Hepatocyte (in vitro differentiated cells): ENCODE data around the gene MEIS2. TPM values are rescaled to one million over a fixed set of nuclear protein-coding genes. Genes with fewer than 3 reads are reported as not detected.

ENCODE experiments used
- DNase-seq: peaks from one replicate; pipeline ENCODE4 v3.0.0-alpha.2; 2016; ENCODE audit warnings: low spot score
- H2AFZ ChIP-seq: fragments of 200-600 bp; sonication (generic); 2 replicates; pipeline ENCODE4 v1.6.0; 2016; ENCODE audit warnings: antibody characterized with exemption, mild to moderate bottlenecking
- H3K27ac ChIP-seq: fragments of 200-600 bp; sonication (generic); 2 replicates; pipeline ENCODE4 v1.5.1; 2016; ENCODE audit warnings: mild to moderate bottlenecking
- H3K27me3 ChIP-seq: fragments of 200-600 bp; sonication (generic); 2 replicates; pipeline ENCODE4 v1.6.1; 2016
- H3K36me3 ChIP-seq: fragments of 200-600 bp; sonication (generic); replicated peaks from 2 replicates; pipeline ENCODE4 v1.5.1; 2016; ENCODE audit warnings: low read depth; ENCODE audit not compliant: insufficient read depth
- H3K4me1 ChIP-seq: fragments of 200-600 bp; sonication (generic); 2 replicates; pipeline ENCODE4 v1.5.1; 2016; ENCODE audit warnings: mild to moderate bottlenecking, moderate library complexity; ENCODE audit not compliant: insufficient read depth
- H3K4me2 ChIP-seq: fragments of 200-600 bp; sonication (generic); 2 replicates; pipeline ENCODE4 v1.6.0; 2016
- H3K4me3 ChIP-seq: fragments of 200-600 bp; sonication (generic); 2 replicates; pipeline ENCODE4 v1.5.1; 2016; ENCODE audit warnings: mild to moderate bottlenecking
- H3K79me2 ChIP-seq: fragments of 200-600 bp; sonication (generic); 2 replicates; pipeline ENCODE4 v1.6.0; 2017; ENCODE audit warnings: mild to moderate bottlenecking
- H3K9me2 ChIP-seq: fragments of 200-600 bp; sonication (generic); replicated peaks from 2 replicates; pipeline ENCODE4 v1.6.0; 2017; ENCODE audit warnings: mild to moderate bottlenecking; ENCODE audit not compliant: insufficient read depth
- H3K9me3 ChIP-seq: fragments of 200-600 bp; sonication (generic); 2 replicates; pipeline ENCODE4 v1.5.1; 2016; ENCODE audit warnings: low read depth, mild to moderate bottlenecking
- H4K20me1 ChIP-seq: fragments of 200-600 bp; sonication (generic); 2 replicates; pipeline ENCODE4 v1.6.0; 2016; ENCODE audit warnings: mild to moderate bottlenecking; ENCODE audit not compliant: insufficient read depth, poor library complexity, severe bottlenecking
- EZH2 ChIP-seq: fragments of 200-600 bp; sonication (generic); IDR thresholded peaks from 2 replicates; pipeline ENCODE4 v1.6.1; 2016; ENCODE audit warnings: antibody characterized with exemption, mild to moderate bottlenecking, borderline replicate concordance
- EZH2phosphoT487 ChIP-seq: fragments of 200-600 bp; sonication (generic); IDR thresholded peaks from one replicate; pipeline ENCODE4 v1.6.1; 2018; ENCODE audit warnings: antibody characterized with exemption, mild to moderate bottlenecking, low read depth, moderate library complexity; ENCODE audit not compliant: unreplicated experiment, severe bottlenecking
- whole genome bisulfite sequencing: methylation state at CpG from one replicate; pipeline ENCODE4 v1.1.6; 2016; ENCODE audit warnings: low lambda C conversion rate; ENCODE audit errors: missing lambda C conversion rate; 5-methylcytosine and 5-hydroxymethylcytosine counted together
- polyA plus RNA-seq: library from polyadenylated mRNA; unstranded; fragments of >200 nt; fragmentation: Nextera tagmentation; extraction: Ambion mirVana; gene quantifications from 2 replicates; pipeline ENCODE4 v1.2.1, GENCODE V29; 2016
- total RNA-seq: library from RNA; depleted of rRNA; stranded (reverse); fragments of >200 nt; gene quantifications from 2 replicates; pipeline ENCODE4 v1.2.3, GENCODE V29; 2014
- TF ChIP-seq, protein P1 (sequence below): fragments of 200-600 bp; sonication (generic); IDR thresholded peaks from 2 replicates; pipeline ENCODE4 v1.5.1; 2016; ENCODE audit warnings: antibody characterized with exemption, mild to moderate bottlenecking; ENCODE audit not compliant: poor library complexity

Gene MEIS2
- total and polyA plus RNA-seq, 2 experiments from 2014 or later, result 20.6 to 33.5 TPM

DNA sequence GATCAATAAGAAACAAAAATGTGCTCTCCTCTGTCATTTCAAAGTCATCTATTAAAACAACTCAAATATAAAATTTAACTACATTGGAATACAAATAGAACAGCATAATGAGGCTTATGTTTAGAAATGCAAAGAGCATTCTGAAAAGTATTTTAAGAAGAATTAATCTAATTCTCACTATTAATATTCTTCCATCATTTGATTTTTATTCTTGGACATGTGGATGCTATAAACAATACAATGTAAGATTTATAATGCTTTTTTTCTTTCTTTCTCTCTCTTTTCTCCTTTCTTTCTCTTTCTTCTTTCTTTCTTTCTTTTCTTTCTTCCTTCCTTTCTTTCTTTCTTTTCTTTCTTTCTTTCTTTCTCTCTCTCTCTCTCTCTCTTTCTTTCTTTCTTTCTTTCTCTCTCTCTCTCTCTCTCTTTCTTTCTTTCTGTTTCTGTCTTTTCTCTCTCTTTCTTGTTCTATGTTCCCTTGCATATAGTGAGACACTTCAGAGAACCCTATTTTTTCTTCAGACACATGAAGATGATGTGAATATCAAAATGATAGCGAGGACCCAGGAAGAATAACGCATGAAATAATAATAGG, 32.6 kb upstream of the MEIS2 start:
- H4K20me1 ChIP-seq, result no peaks in the 10 kb centered on the region
- no peak overlapping the region for H3K4me3 ChIP-seq
- TF ChIP-seq, protein P1, sequence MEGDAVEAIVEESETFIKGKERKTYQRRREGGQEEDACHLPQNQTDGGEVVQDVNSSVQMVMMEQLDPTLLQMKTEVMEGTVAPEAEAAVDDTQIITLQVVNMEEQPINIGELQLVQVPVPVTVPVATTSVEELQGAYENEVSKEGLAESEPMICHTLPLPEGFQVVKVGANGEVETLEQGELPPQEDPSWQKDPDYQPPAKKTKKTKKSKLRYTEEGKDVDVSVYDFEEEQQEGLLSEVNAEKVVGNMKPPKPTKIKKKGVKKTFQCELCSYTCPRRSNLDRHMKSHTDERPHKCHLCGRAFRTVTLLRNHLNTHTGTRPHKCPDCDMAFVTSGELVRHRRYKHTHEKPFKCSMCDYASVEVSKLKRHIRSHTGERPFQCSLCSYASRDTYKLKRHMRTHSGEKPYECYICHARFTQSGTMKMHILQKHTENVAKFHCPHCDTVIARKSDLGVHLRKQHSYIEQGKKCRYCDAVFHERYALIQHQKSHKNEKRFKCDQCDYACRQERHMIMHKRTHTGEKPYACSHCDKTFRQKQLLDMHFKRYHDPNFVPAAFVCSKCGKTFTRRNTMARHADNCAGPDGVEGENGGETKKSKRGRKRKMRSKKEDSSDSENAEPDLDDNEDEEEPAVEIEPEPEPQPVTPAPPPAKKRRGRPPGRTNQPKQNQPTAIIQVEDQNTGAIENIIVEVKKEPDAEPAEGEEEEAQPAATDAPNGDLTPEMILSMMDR, result no peak
- TF ChIP-seq EZH2phosphoT487 (no peak), EZH2 (no peak)
- no peak overlapping the region for H3K27ac ChIP-seq
- no peak overlapping the region for H2AFZ ChIP-seq
- no peak for DNase-seq
- H3K4me1 ChIP-seq, result no peaks in the 10 kb centered on the region
- H3K4me2 ChIP-seq, result no peak overlapping the region
- H3K79me2 ChIP-seq, result no peaks in the 10 kb centered on the region
- H3K9me3 ChIP-seq, result no peaks in the 10 kb centered on the region
- H3K9me2 ChIP-seq, result no peaks in the 10 kb centered on the region
- H3K27me3 ChIP-seq, result peaks cover 3% of the 10 kb centered on the region
- H3K36me3 ChIP-seq, result no peaks in the 10 kb centered on the region
- 98% methylated on average over 2 of the region's 2 CpGs for WGBS

DNA sequence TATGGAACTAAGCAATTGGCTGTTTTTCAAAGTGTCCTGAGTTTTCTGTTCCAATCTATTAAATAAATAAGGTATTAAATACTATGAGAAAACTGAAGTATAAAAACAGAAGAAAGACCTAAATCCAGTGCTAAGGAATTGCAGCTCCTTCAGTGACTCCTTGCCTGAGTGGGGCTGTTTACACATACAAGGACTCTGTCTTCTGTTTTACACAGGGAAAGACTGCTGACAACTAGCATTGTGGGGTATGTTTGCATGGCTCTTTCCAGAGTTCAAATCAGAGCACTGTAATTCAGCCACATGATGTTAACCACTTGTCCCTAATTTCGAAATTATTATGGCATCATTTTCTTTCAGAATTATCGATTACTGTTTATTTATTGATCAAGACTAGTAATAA, 31.3 kb upstream of the MEIS2 start:
- Histone ChIP-seq H3K27ac (no peak overlapping the region), H3K4me3 (no peak overlapping the region), H3K4me2 (peak overlapping the region; percentile 11), H3K9me3 (no peaks in the 10 kb centered on the region), H3K9me2 (no peaks in the 10 kb centered on the region), H2AFZ (no peak overlapping the region), H3K79me2 (no peaks in the 10 kb centered on the region), H3K27me3 (peaks cover 3% of the 10 kb centered on the region), H3K36me3 (no peaks in the 10 kb centered on the region), H3K4me1 (no peaks in the 10 kb centered on the region), H4K20me1 (no peaks in the 10 kb centered on the region)
- TF ChIP-seq, protein P1, result no peak
- no peak for TF ChIP-seq EZH2
- TF ChIP-seq EZH2phosphoT487, result no peak
- 30% methylated on average over 2 of the region's 2 CpGs for WGBS
- no peak for DNase-seq

DNA sequence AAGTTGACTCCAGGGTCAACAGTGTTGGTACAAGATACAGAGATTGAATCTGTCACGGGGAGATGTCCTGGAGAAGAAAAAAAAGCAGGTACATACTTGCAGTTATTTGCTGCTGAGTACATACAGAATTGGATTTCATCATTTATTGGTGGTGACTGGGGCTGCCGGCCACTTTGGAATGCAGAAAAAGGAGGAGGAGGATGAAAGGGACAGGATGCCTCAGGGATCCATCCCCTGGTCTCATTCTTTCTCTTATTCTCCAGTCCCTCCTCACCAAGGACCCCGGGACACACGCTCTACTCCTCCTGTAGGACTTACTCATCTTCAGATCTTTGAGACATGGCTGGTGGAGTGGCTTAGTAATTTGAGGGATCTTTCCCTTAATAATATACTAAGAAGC, 30.0 kb upstream of the MEIS2 start:
- H3K9me3 ChIP-seq, result no peaks in the 10 kb centered on the region
- no peaks in the 10 kb centered on the region for H3K36me3 ChIP-seq
- no peaks in the 10 kb centered on the region for H3K79me2 ChIP-seq
- no peaks in the 10 kb centered on the region for H3K9me2 ChIP-seq
- H4K20me1 ChIP-seq, result no peaks in the 10 kb centered on the region
- H3K4me3 ChIP-seq, result no peak overlapping the region
- DNase-seq, result no peak
- H2AFZ ChIP-seq, result no peak overlapping the region
- peaks cover 3% of the 10 kb centered on the region for H3K27me3 ChIP-seq
- peaks cover 4% of the 10 kb centered on the region for H3K4me1 ChIP-seq
- no peak overlapping the region for H3K27ac ChIP-seq
- TF ChIP-seq EZH2 (no peak), EZH2phosphoT487 (no peak)
- TF ChIP-seq, protein P1, result no peak
- no peak overlapping the region for H3K4me2 ChIP-seq
- WGBS, result 43% methylated on average over 4 of the region's 4 CpGs

DNA sequence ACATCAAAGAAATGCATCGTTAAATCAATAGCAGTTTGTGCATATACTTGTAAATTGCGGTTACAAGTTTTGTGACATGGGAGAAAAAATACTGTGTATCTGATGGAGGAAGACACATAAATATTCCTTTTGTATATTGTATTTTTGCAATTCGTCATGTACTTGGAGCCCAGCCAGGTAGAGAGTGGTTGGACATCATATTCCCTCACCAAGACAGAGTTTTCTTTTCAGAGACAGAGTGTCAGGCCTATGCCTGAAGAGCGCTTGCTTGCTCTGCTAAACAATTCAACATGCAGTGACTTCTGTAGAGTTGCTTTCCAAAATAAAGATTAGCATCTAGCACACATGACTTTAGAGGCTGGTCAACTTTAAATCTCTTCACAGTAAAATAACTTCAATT, 24.8 kb upstream of the MEIS2 start:
- DNase-seq, result no peak
- H3K27ac ChIP-seq, result no peak overlapping the region
- TF ChIP-seq EZH2phosphoT487, result no peak
- TF ChIP-seq, protein P1, result no peak
- TF ChIP-seq EZH2, result no peak
- H3K4me3 ChIP-seq, result no peak overlapping the region
- no peaks in the 10 kb centered on the region for H4K20me1 ChIP-seq
- H2AFZ ChIP-seq, result no peak overlapping the region
- no peak overlapping the region for H3K4me2 ChIP-seq
- WGBS, result 60% methylated on average over 4 of the region's 4 CpGs
- H3K9me3 ChIP-seq, result no peaks in the 10 kb centered on the region
- H3K79me2 ChIP-seq, result no peaks in the 10 kb centered on the region
- peaks cover 9% of the 10 kb centered on the region for H3K27me3 ChIP-seq
- no peaks in the 10 kb centered on the region for H3K36me3 ChIP-seq
- peaks cover 6% of the 10 kb centered on the region for H3K4me1 ChIP-seq
- H3K9me2 ChIP-seq, result no peaks in the 10 kb centered on the region
